Left lung (tissue), 10 donors: ENCODE results near the gene SRPK3. TPM values are rescaled to one million over a fixed set of nuclear protein-coding genes. Genes with fewer than 3 reads are reported as not detected.

Experiments used
- ATAC-seq: fragments of 200-7000 bp; cut with Tn5 transposase; one replicate; pipeline ENCODE4 v1.9.1; 2020; ENCODE audit warnings: moderate library complexity
- DNase-seq, 4 donors: peaks; one replicate each; pipeline ENCODE4 v3.0.0-alpha.2; 2013 to 2020
- H3K27ac ChIP-seq, 2 donors: fragments of 200-600 bp; sonication (generic) in 1 of 2; one replicate each; pipeline versions ENCODE4 v1.5.0 to v1.8.0; 2020 to 2021
- H3K27me3 ChIP-seq, 2 donors: fragments of 200-600 bp; sonication (generic) in 1 of 2; one replicate each; pipeline versions ENCODE4 v1.5.0 to v1.8.0; 2020 to 2021
- H3K36me3 ChIP-seq, 2 donors: fragments of 200-600 bp; sonication (generic) in 1 of 2; one replicate each; pipeline versions ENCODE4 v1.5.0 to v1.8.0; 2020 to 2021
- H3K4me1 ChIP-seq, 2 donors: fragments of 200-600 bp; one replicate each; pipeline ENCODE4 v1.8.0; 2021
- H3K4me3 ChIP-seq, 2 donors: fragments of 200-600 bp; sonication (generic) in 1 of 2; one replicate each; pipeline versions ENCODE4 v1.5.0 to v1.8.0; 2020 to 2021; ENCODE audit warnings: mild to moderate bottlenecking in 1 of 2
- H3K9me3 ChIP-seq, 2 donors: fragments of 200-600 bp; sonication (generic) in 1 of 2; one replicate each; pipeline versions ENCODE4 v1.5.0 to v1.8.0; 2020 to 2021
- CTCF ChIP-seq, 2 donors: fragments of 200-600 bp; sonication (generic) in 1 of 2; IDR thresholded peaks; one replicate each; pipeline versions ENCODE4 v1.5.0 to v1.8.0; 2021; ENCODE audit warnings: antibody characterized with exemption in 2 of 2
- intact Hi-C, 2 donors: fragments of 100-400 bp; cut with DNase I; formaldehyde crosslinking; loops; one replicate each; pipeline versions ENCODE4 v1.11.2 to v1.14.2; 2022
- polyA plus RNA-seq, 6 donors: library from polyadenylated mRNA; unstranded; fragments of 120-200 nt; gene quantifications; one replicate each; pipeline ENCODE4 v1.2.1, GENCODE V29; 2013; ENCODE audit not compliant: insufficient read length in 6 of 6
- total RNA-seq, 2 donors: library from RNA; stranded (reverse); fragmentation: NEBNext Ultra II Directional; extraction: Animal tissue kit (Norgen Biotek cat#: 25700); gene quantifications; one replicate each; pipeline ENCODE4 v1.2.1, GENCODE V29; 2021
- donor health status: DM: no; HTN: yes; CAD: no.
- donor health status: DM: no; HTN: no; CAD: no.

Gene SRPK3
- total and polyA plus RNA-seq, 8 donors = 0.55 to 1.7 (median 0.88) TPM

GRCh38 chrX:153764786-153765137 lies 16.1 kb upstream of the SRPK3 start:
- Histone ChIP-seq H3K9me3 (no peaks in the 10 kb centered on the region), H3K27me3 (no peaks in the 10 kb centered on the region), H3K4me3 (no peak overlapping the region), H3K27ac (no peak overlapping the region), H3K4me1 (peaks cover 0 to 5% of the 10 kb centered on the region in 2 donors), H3K36me3 (no peaks in the 10 kb centered on the region)
- no peak for TF ChIP-seq CTCF (IDR thresholded peaks at IDR 0.05)
- no peak for ATAC-seq
- intact Hi-C loops = loop anchor here in 1 of 2 donors (10.0 kb wide), 1 partner anchor 180 kb away; the partner anchor contains the start of gene RENBP
- peak in 1 of 4 donors; percentile 37 for DNase-seq

GRCh38 chrX:153765138-153766079 lies 15.4 kb upstream of the SRPK3 start:
- DNase-seq = peak in 1 of 4 donors; percentile 44

GRCh38 chrX:153766098-153766817 lies 14.6 kb upstream of the SRPK3 start:
- DNase-seq = peak in 2 of 4 donors; percentile 49 to 58
- intact Hi-C loops = loop anchor here in 1 of 2 donors (10.0 kb wide), 1 partner anchor 179 kb away; the partner anchor contains the start of gene RENBP
- peak; percentile 38 for ATAC-seq
- TF ChIP-seq CTCF (IDR thresholded peaks at IDR 0.05) = no peak
- Histone ChIP-seq H3K4me1 (peaks cover 0 to 5% of the 10 kb centered on the region in 2 donors), H3K36me3 (no peaks in the 10 kb centered on the region), H3K4me3 (no peak overlapping the region), H3K27ac (no peak overlapping the region), H3K9me3 (no peaks in the 10 kb centered on the region), H3K27me3 (no peaks in the 10 kb centered on the region)

More at GRCh38 chrX:153765138-153766079, 15.4 kb upstream of the SRPK3 start:
- intact Hi-C loops = loop anchor here in 1 of 2 donors (10.0 kb wide), 1 partner anchor 179 kb away; the partner anchor contains the start of gene RENBP
- ATAC-seq = peak; percentile 4
- Histone ChIP-seq H3K4me1 (peaks cover 0 to 5% of the 10 kb centered on the region in 2 donors), H3K27ac (no peak overlapping the region), H3K4me3 (no peak overlapping the region), H3K27me3 (no peaks in the 10 kb centered on the region), H3K9me3 (no peaks in the 10 kb centered on the region), H3K36me3 (no peaks in the 10 kb centered on the region)
- no peak for TF ChIP-seq CTCF (IDR thresholded peaks at IDR 0.05)

- no peak overlapping the region for H3K27ac ChIP-seq
- TF ChIP-seq CTCF (IDR thresholded peaks at IDR 0.05) = no peak
- no peaks in the 10 kb centered on the region for H3K9me3 ChIP-seq
- ATAC-seq = no peak
- H3K36me3 ChIP-seq = no peaks in the 10 kb centered on the region
- peak in 1 of 4 donors; percentile 55 for DNase-seq
- no peaks in the 10 kb centered on the region for H3K27me3 ChIP-seq
- intact Hi-C loops = loop anchor here in 1 of 2 donors (10.0 kb wide), 1 partner anchor 178 kb away; the partner anchor contains the start of gene RENBP
- H3K4me3 ChIP-seq = no peak overlapping the region
- peaks cover 0 to 5% of the 10 kb centered on the region in 2 donors for H3K4me1 ChIP-seq
These were observed 13.8 kb upstream of the SRPK3 start for GRCh38 chrX:153766871-153767673.
